Measurements from ENCODE around the gene SLC16A12. TPM values are rescaled to one million over a fixed set of nuclear protein-coding genes. Genes with fewer than 3 reads are reported as not detected.

The SLC16A12 gene
- total and polyA plus RNA-seq, 8 donors, result 0.06 to 9.7 (median 0.81) TPM; not detected in 2

DNA sequence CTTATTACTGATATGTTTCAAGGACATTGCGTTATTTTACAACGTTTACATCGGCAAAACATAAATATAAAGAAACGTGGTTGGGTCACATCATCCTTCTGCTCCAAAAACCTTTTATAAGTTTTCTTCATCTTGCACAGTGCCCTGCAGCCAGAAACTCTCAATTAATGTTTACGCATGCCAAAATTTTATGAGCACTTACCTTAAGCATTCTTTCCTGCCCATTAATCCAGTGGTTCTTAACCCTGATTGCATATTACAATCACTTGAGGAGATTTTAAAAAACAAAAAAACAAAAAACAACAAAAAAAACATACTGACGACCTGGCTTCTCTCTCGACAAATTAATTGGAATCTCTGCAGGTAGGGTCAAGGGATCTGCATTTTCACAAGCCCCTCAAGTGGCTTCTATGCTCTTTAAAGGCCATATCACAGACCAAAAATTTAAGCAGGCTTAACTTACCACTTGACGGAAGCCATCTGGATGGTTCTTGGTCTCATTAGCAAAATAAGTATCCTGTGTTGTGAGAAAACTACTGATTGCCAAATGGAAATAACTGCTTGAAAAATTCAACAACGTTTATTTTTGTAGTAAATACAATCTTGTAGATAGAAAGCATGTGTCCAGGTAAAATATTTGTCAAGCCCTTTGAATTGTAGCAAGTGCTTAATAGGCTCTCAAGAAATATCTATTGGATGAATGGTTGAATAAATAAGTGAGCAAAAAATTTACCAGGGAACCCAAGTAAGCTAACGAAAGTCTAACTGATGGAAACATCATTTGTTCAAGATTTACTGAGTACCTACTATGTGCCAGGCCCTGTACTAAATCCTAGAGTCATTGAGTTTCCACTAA is 30.9 kb upstream of the SLC16A12 start:
- Histone ChIP-seq H3K9me3 (no peaks in the 10 kb centered on the region), H3K27ac (no peak overlapping the region), H3K4me1 (peaks cover 0 to 4% (median 0%) of the 10 kb centered on the region in 4 donors), H3K4me3 (no peak overlapping the region), H3K27me3 (no peaks in the 10 kb centered on the region), H3K36me3 (no peaks in the 10 kb centered on the region)
- intact Hi-C loops (cut with DNase I; ENCODE audit: low total_unique reads), result no loop called here
- TF ChIP-seq EP300 (IDR thresholded peaks at IDR 0.05), result no peak
- no peak for TF ChIP-seq POLR2A (IDR thresholded peaks at IDR 0.05)
- TF ChIP-seq, protein P1, sequence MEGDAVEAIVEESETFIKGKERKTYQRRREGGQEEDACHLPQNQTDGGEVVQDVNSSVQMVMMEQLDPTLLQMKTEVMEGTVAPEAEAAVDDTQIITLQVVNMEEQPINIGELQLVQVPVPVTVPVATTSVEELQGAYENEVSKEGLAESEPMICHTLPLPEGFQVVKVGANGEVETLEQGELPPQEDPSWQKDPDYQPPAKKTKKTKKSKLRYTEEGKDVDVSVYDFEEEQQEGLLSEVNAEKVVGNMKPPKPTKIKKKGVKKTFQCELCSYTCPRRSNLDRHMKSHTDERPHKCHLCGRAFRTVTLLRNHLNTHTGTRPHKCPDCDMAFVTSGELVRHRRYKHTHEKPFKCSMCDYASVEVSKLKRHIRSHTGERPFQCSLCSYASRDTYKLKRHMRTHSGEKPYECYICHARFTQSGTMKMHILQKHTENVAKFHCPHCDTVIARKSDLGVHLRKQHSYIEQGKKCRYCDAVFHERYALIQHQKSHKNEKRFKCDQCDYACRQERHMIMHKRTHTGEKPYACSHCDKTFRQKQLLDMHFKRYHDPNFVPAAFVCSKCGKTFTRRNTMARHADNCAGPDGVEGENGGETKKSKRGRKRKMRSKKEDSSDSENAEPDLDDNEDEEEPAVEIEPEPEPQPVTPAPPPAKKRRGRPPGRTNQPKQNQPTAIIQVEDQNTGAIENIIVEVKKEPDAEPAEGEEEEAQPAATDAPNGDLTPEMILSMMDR (IDR thresholded peaks at IDR 0.05), result no peak
- no peak for TF ChIP-seq POLR2AphosphoS5 (IDR thresholded peaks at IDR 0.05)
- WGBS, 5 donors, result 53 to 63% (median 58%) methylated on average over 10 of the region's 10 CpGs
- DNase-seq, result peak in 1 of 2 donors; percentile 44

DNA sequence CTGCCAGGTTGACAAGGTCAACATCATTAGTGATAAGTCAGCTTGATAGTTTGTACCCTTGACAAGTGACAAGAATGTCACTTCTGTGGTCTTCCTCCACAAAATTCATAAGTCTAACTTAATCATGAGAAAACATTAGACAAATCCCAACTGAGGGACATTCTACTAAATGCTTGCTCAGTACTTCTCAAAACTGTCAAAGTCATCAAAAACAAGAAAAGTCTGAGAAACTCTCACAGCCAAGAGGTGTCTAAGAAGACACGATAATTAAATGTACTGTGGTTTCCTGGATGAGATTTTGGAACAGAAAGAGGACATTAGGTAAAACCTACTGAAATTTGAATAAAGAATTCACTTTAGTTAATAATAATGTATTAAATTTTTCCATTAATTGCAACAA is 29.8 kb upstream of the SLC16A12 start:
- H3K9me3 ChIP-seq, result no peaks in the 10 kb centered on the region
- TF ChIP-seq, protein P1 (IDR thresholded peaks at IDR 0.05), result no peak
- TF ChIP-seq POLR2A (IDR thresholded peaks at IDR 0.05) (no peak), POLR2AphosphoS5 (IDR thresholded peaks at IDR 0.05) (no peak), EP300 (IDR thresholded peaks at IDR 0.05) (no peak)
- intact Hi-C loops (cut with DNase I; ENCODE audit: low total_unique reads), result no loop called here
- H3K36me3 ChIP-seq, result no peaks in the 10 kb centered on the region
- no peak overlapping the region for H3K27ac ChIP-seq
- no peaks in the 10 kb centered on the region for H3K27me3 ChIP-seq
- WGBS, 5 donors, result 63 to 76% (median 68%) methylated on average over 1 of the region's 1 CpG
- peaks cover 0 to 4% (median 0%) of the 10 kb centered on the region in 4 donors for H3K4me1 ChIP-seq
- H3K4me3 ChIP-seq, result no peak overlapping the region
- no peak for DNase-seq

DNA sequence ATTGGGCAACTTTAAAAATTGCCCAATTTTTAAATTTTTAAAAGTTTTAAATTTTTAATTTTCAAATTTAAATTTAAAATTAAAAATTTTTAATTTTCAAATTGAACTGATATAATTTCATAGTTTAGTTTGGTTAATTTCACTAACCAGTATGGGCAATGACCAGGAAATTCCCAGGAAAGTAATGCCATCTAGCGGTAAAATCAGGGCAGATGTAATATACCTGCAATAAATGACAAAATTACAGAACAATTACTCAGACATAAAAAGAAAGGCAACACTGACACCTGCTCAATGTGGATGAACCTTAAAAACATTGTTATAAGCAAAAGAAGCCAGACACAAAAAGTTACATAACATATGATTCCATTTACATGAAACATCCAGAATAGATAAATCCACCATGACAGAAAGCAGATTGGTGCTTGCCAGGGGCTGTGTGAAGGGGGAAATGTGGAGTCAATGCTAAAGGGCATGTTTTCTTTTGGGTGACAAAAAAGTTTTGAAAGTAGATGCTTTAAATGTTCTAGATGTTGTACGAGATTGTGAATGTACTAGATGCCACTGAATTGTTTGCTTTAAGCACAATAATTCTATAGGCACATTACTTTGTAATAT is 28.6 kb upstream of the SLC16A12 start:
- Histone ChIP-seq H3K36me3 (no peaks in the 10 kb centered on the region), H3K27ac (no peak overlapping the region), H3K4me3 (no peak overlapping the region), H3K4me1 (peaks cover 0 to 4% (median 0%) of the 10 kb centered on the region in 4 donors), H3K9me3 (no peaks in the 10 kb centered on the region), H3K27me3 (no peaks in the 10 kb centered on the region)
- intact Hi-C loops (cut with DNase I; ENCODE audit: low total_unique reads), result loop anchor here (5.0 kb wide), 1 partner anchor 137 kb away; no protein-coding TSS in a partner anchor
- TF ChIP-seq, protein P1 (IDR thresholded peaks at IDR 0.05), result peak in 5 of 7 experiments; percentile 68 to 84 (median 71)
- no peak for TF ChIP-seq POLR2AphosphoS5 (IDR thresholded peaks at IDR 0.05)
- TF ChIP-seq POLR2A (IDR thresholded peaks at IDR 0.05), result no peak
- TF ChIP-seq EP300 (IDR thresholded peaks at IDR 0.05), result no peak
- WGBS, 5 donors, result 3 to 17% (median 12%) methylated on average over 2 of the region's 2 CpGs
- DNase-seq, result peak in 1 of 2 donors; percentile 77

DNA sequence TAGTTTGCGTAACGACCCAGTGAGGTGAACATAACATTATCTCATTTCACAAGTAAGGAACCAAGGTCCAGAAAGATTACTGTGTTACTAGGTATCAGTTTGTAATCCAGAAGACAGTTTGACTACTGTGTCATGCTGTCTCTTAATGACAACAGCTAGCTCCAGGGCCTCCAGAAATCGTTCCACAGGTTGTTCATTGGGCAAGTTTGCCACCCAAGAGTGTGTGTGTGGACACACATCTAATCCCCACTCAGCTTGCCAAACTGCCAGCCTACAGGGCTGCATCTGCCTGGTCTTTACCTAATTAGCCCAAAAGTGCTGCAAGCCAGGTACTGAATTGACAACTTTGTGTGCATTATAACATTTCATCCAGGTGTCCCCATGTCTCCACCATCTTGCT is 27.9 kb upstream of the SLC16A12 start:
- intact Hi-C loops (cut with DNase I; ENCODE audit: low total_unique reads), result loop anchor here (5.0 kb wide), 1 partner anchor 136 kb away; no protein-coding TSS in a partner anchor
- H3K36me3 ChIP-seq, result no peaks in the 10 kb centered on the region
- H3K4me1 ChIP-seq, result peaks cover 0 to 4% (median 0%) of the 10 kb centered on the region in 4 donors
- no peaks in the 10 kb centered on the region for H3K27me3 ChIP-seq
- 84 to 96% (median 94%) methylated on average over 3 of the region's 3 CpGs for WGBS, 5 donors
- no peaks in the 10 kb centered on the region for H3K9me3 ChIP-seq
- H3K4me3 ChIP-seq, result no peak overlapping the region
- TF ChIP-seq, protein P1 (IDR thresholded peaks at IDR 0.05), result no peak
- TF ChIP-seq EP300 (IDR thresholded peaks at IDR 0.05), result no peak
- no peak for TF ChIP-seq POLR2AphosphoS5 (IDR thresholded peaks at IDR 0.05)
- TF ChIP-seq POLR2A (IDR thresholded peaks at IDR 0.05), result no peak
- DNase-seq, result no peak
- no peak overlapping the region for H3K27ac ChIP-seq
